GM23338 (cell line): ENCODE measurements around the gene MORC2. TPM values are rescaled to one million over a fixed set of nuclear protein-coding genes. Genes with fewer than 3 reads are reported as not detected.

Source experiments
- ATAC-seq: fragments of 200-7000 bp; cut with Tn5 transposase; 3 replicates; pipeline ENCODE4 v1.9.1; 2020
- DNase-seq: peaks from one replicate; pipeline ENCODE4 v3.0.0-alpha.2; 2015; ENCODE audit warnings: low spot score
- H2AFZ ChIP-seq: fragments of 200-600 bp; sonication (generic); 2 replicates; pipeline ENCODE4 v1.8.0; 2016; ENCODE audit warnings: antibody characterized with exemption, mild to moderate bottlenecking, moderate library complexity
- H3F3A ChIP-seq: fragments of 200-600 bp; sonication (generic); replicated peaks from 2 replicates; pipeline ENCODE4 v1.8.0; 2017; ENCODE audit warnings: antibody characterized with exemption, mixed run types, low read depth
- H3K27ac ChIP-seq: fragments of 200-600 bp; sonication (generic); 2 replicates; pipeline ENCODE4 v1.6.1; 2016; ENCODE audit warnings: low read depth
- H3K27me3 ChIP-seq: fragments of 200-600 bp; sonication (generic); 2 replicates; pipeline ENCODE4 v1.8.0; 2016; ENCODE audit warnings: mild to moderate bottlenecking, mixed run types, moderate library complexity; ENCODE audit not compliant: insufficient read depth
- H3K36me3 ChIP-seq: fragments of 200-600 bp; sonication (generic); 2 replicates; pipeline ENCODE4 v1.8.0; 2016; ENCODE audit warnings: mild to moderate bottlenecking; ENCODE audit not compliant: insufficient read depth
- H3K4me1 ChIP-seq: fragments of 200-600 bp; sonication (generic); 2 replicates; pipeline ENCODE4 v1.8.0; 2016; ENCODE audit warnings: mild to moderate bottlenecking, moderate library complexity; ENCODE audit not compliant: insufficient read depth
- H3K4me2 ChIP-seq: fragments of 200-600 bp; sonication (generic); 2 replicates; pipeline ENCODE4 v1.7.1; 2017; ENCODE audit warnings: mixed run types
- H3K4me3 ChIP-seq: fragments of 200-600 bp; sonication (generic); 2 replicates; pipeline ENCODE4 v1.6.1; 2016; ENCODE audit warnings: mixed run types
- H3K79me2 ChIP-seq: fragments of 200-600 bp; sonication (generic); replicated peaks from 2 replicates; pipeline ENCODE4 v1.8.0; 2017; ENCODE audit warnings: mild to moderate bottlenecking; ENCODE audit not compliant: insufficient read depth
- H3K9me2 ChIP-seq: fragments of 200-600 bp; sonication (generic); 2 replicates; pipeline ENCODE4 v1.8.0; 2017; ENCODE audit not compliant: insufficient read depth
- H4K20me1 ChIP-seq: fragments of 200-600 bp; sonication (generic); replicated peaks from 2 replicates; pipeline ENCODE4 v1.8.0; 2017; ENCODE audit warnings: mild to moderate bottlenecking; ENCODE audit not compliant: insufficient read depth
- H3K27ac Mint-ChIP-seq: 2 replicates; pipeline ENCODE4 v1.8.0; 2020; ENCODE audit warnings: inconsistent platforms, mild to moderate bottlenecking, moderate library complexity, mixed read lengths
- H3K27me3 Mint-ChIP-seq: 3 replicates; pipeline ENCODE4 v1.8.0; 2022; ENCODE audit warnings: low read depth, mild to moderate bottlenecking, moderate library complexity, mixed read lengths, inconsistent platforms; ENCODE audit not compliant: insufficient read depth, poor library complexity
- H3K36me3 Mint-ChIP-seq: 3 replicates; pipeline ENCODE4 v1.8.0; 2021; ENCODE audit warnings: low read depth, mild to moderate bottlenecking, inconsistent platforms, moderate library complexity, mixed read lengths
- H3K4me1 Mint-ChIP-seq: 3 replicates; pipeline ENCODE4 v1.8.0; 2020; ENCODE audit warnings: mild to moderate bottlenecking, inconsistent platforms, mixed read lengths
- H3K4me3 Mint-ChIP-seq: 3 replicates; pipeline ENCODE4 v1.8.0; 2021; ENCODE audit warnings: moderate library complexity, mild to moderate bottlenecking, inconsistent platforms, mixed read lengths
- H3K9me3 Mint-ChIP-seq: 3 replicates; pipeline ENCODE4 v1.8.0; 2020; ENCODE audit warnings: moderate library complexity, mild to moderate bottlenecking, inconsistent platforms, mixed read lengths
- CREB1 ChIP-seq: fragments of 250-450 bp; sonication (Bioruptor Pico); IDR thresholded peaks from 2 replicates; pipeline ENCODE4 v1.5.0; 2020; ENCODE audit warnings: low read depth, mild to moderate bottlenecking, moderate library complexity
- ETS1 ChIP-seq: IDR thresholded peaks from 2 replicates; pipeline ENCODE4 v1.6.1; 2016; ENCODE audit warnings: antibody characterized with exemption
- EZH2 ChIP-seq: fragments of 200-600 bp; sonication (generic); IDR thresholded peaks from one replicate; pipeline ENCODE4 v1.8.0; 2017; ENCODE audit warnings: antibody characterized with exemption, mild to moderate bottlenecking, low read depth; ENCODE audit not compliant: unreplicated experiment
- EZH2phosphoT487 ChIP-seq: fragments of 200-600 bp; sonication (generic); IDR thresholded peaks from one replicate; pipeline ENCODE4 v1.8.1; 2018; ENCODE audit warnings: antibody characterized with exemption; ENCODE audit not compliant: unreplicated experiment
- JUNB ChIP-seq: IDR thresholded peaks from one replicate; pipeline ENCODE4 v1.6.1; 2016; ENCODE audit warnings: antibody characterized with exemption; ENCODE audit not compliant: unreplicated experiment
- NANOG ChIP-seq: IDR thresholded peaks from 2 replicates; pipeline ENCODE4 v1.6.1; 2016; ENCODE audit warnings: antibody characterized with exemption, borderline replicate concordance
- POLR2AphosphoS5 ChIP-seq: IDR thresholded peaks from 2 replicates; pipeline ENCODE4 v1.6.1; 2016; ENCODE audit warnings: antibody characterized with exemption, low read depth
- STAT1 ChIP-seq: IDR thresholded peaks from one replicate; pipeline ENCODE4 v1.6.1; 2016; ENCODE audit warnings: antibody characterized with exemption; ENCODE audit not compliant: unreplicated experiment
- ZNF114 ChIP-seq: fragments of 250-450 bp; sonication (Bioruptor Pico); IDR thresholded peaks from 2 replicates; pipeline ENCODE4 v1.5.0; 2020; ENCODE audit warnings: mild to moderate bottlenecking, moderate library complexity
- ZNF331 ChIP-seq: fragments of 250-450 bp; sonication (Bioruptor Pico); IDR thresholded peaks from 2 replicates; pipeline ENCODE4 v1.5.0; 2020; ENCODE audit warnings: low read depth, mild to moderate bottlenecking, moderate library complexity
- ZNF462 ChIP-seq: fragments of 250-450 bp; sonication (Bioruptor Pico); IDR thresholded peaks from 2 replicates; pipeline ENCODE4 v1.5.0; 2020; ENCODE audit warnings: mild to moderate bottlenecking, moderate library complexity
- polyA plus RNA-seq: library from polyadenylated mRNA; unstranded; fragments of >200 nt; fragmentation: Nextera tagmentation; extraction: Ambion mirVana; gene quantifications from 2 replicates; pipeline ENCODE4 v1.2.1, GENCODE V29; 2016
- total RNA-seq: library from RNA; depleted of rRNA; stranded (reverse); fragments of >200 nt; shearing (Covaris generic); gene quantifications from 2 replicates; pipeline ENCODE4 v1.2.3, GENCODE V29; 2014
- TF ChIP-seq, protein P1 (sequence below), 2 experiments: fragments of 200-600 bp in 1 of 2; sonication (generic) in 1 of 2; conservative IDR thresholded peaks; 2 replicates each; pipeline versions ENCODE4 v1.5.1 to v1.6.1; 2016 to 2017; ENCODE audit warnings: antibody characterized with exemption in 2 of 2, low read depth in 2 of 2, mild to moderate bottlenecking in 2 of 2, moderate library complexity in 1 of 2
- TF ChIP-seq, protein P2 (sequence below): IDR thresholded peaks from one replicate; pipeline ENCODE4 v1.6.1; 2018; ENCODE audit warnings: antibody characterized with exemption; ENCODE audit not compliant: unreplicated experiment

The MORC2 gene
- total and polyA plus RNA-seq, 2 experiments from 2014 or later = 33.1 to 63.8 TPM

GRCh38 chr22:30969532-30970355 is 1.2 kb upstream of the MORC2 start:
- Mint-ChIP-seq H3K36me3 (peaks cover 77% of the 10 kb centered on the region), H3K9me3 (peaks cover 35% of the 10 kb centered on the region; the same call in 2 of the 3 replicates), H3K27me3 (peaks cover 15% of the 10 kb centered on the region), H3K4me1 (peaks cover 37% of the 10 kb centered on the region), H3K4me3 (peak overlapping the region; percentile 93), H3K27ac (peak overlapping the region; percentile 90)
- no peak overlapping the region for H2AFZ ChIP-seq
- H3K79me2 ChIP-seq = peaks cover 93% of the 10 kb centered on the region
- DNase-seq = peak; percentile 59
- no peaks in the 10 kb centered on the region for H3K27me3 ChIP-seq
- peaks cover 74% of the 10 kb centered on the region for H4K20me1 ChIP-seq
- H3K4me1 ChIP-seq = peaks cover 39% of the 10 kb centered on the region
- peak overlapping the region; percentile 89 for H3K4me2 ChIP-seq
- H3K36me3 ChIP-seq = peaks cover 23% of the 10 kb centered on the region; the same call in 1 of the 2 replicates
- no peaks in the 10 kb centered on the region; the same call in 1 of the 2 replicates for H3F3A ChIP-seq
- no peaks in the 10 kb centered on the region for H3K9me2 ChIP-seq
- H3K4me3 ChIP-seq = peak overlapping the region; percentile 77
- TF ChIP-seq ZNF331 (CRISPR knock-in tag) = no peak
- no peak for TF ChIP-seq STAT1
- TF ChIP-seq POLR2AphosphoS5 = no peak
- TF ChIP-seq ZNF462 = no peak
- no peak for TF ChIP-seq JUNB
- TF ChIP-seq CREB1 (CRISPR knock-in tag) = no peak
- TF ChIP-seq EZH2phosphoT487 = no peak
- TF ChIP-seq NANOG = no peak
- TF ChIP-seq, protein P1, sequence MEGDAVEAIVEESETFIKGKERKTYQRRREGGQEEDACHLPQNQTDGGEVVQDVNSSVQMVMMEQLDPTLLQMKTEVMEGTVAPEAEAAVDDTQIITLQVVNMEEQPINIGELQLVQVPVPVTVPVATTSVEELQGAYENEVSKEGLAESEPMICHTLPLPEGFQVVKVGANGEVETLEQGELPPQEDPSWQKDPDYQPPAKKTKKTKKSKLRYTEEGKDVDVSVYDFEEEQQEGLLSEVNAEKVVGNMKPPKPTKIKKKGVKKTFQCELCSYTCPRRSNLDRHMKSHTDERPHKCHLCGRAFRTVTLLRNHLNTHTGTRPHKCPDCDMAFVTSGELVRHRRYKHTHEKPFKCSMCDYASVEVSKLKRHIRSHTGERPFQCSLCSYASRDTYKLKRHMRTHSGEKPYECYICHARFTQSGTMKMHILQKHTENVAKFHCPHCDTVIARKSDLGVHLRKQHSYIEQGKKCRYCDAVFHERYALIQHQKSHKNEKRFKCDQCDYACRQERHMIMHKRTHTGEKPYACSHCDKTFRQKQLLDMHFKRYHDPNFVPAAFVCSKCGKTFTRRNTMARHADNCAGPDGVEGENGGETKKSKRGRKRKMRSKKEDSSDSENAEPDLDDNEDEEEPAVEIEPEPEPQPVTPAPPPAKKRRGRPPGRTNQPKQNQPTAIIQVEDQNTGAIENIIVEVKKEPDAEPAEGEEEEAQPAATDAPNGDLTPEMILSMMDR (conservative IDR thresholded peaks at IDR 0.05; ENCODE audit: low read depth in 2 of 2) = no peak
- TF ChIP-seq ZNF114 (CRISPR knock-in tag) = no peak
- TF ChIP-seq, protein P2, sequence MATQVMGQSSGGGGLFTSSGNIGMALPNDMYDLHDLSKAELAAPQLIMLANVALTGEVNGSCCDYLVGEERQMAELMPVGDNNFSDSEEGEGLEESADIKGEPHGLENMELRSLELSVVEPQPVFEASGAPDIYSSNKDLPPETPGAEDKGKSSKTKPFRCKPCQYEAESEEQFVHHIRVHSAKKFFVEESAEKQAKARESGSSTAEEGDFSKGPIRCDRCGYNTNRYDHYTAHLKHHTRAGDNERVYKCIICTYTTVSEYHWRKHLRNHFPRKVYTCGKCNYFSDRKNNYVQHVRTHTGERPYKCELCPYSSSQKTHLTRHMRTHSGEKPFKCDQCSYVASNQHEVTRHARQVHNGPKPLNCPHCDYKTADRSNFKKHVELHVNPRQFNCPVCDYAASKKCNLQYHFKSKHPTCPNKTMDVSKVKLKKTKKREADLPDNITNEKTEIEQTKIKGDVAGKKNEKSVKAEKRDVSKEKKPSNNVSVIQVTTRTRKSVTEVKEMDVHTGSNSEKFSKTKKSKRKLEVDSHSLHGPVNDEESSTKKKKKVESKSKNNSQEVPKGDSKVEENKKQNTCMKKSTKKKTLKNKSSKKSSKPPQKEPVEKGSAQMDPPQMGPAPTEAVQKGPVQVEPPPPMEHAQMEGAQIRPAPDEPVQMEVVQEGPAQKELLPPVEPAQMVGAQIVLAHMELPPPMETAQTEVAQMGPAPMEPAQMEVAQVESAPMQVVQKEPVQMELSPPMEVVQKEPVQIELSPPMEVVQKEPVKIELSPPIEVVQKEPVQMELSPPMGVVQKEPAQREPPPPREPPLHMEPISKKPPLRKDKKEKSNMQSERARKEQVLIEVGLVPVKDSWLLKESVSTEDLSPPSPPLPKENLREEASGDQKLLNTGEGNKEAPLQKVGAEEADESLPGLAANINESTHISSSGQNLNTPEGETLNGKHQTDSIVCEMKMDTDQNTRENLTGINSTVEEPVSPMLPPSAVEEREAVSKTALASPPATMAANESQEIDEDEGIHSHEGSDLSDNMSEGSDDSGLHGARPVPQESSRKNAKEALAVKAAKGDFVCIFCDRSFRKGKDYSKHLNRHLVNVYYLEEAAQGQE = no peak
- no peak for TF ChIP-seq ETS1
- TF ChIP-seq EZH2 = no peak
- peak overlapping the region; percentile 84 for H3K27ac ChIP-seq
- peak; percentile 26 for ATAC-seq
